ENCODE results near the gene CELSR1.

DNA sequence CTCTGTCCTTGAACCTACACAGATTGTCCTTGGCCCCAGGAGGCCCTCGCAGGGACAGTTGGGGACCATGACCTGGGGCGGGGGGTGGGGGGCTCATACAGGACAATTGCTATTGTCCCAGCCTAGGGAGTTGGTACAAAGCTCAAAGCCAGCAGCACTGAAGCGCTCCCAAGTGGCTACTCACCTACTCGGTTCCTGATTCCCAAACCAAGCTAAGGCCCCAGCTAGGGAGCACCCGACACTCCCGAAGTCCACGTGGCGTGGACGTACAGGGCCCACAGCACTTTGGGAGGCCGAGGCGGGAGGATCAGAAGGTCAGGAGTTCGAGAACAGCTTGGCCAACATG lies 80.6 kb downstream of the CELSR1 start:
- TF ChIP-seq CTCF (IDR thresholded peaks at IDR 0.05; ENCODE audit: low read depth, low read length) (no peak), EZH2phosphoT487 (IDR thresholded peaks at IDR 0.05; ENCODE audit: low read depth) (no peak)

Measured in OCI-LY3 (cell line).